Measurements from ENCODE around the gene CARD8.

The CARD8 gene

GRCh38 chr19:48169939-48170803 is 85.5 kb downstream of the CARD8 start, which contains the start of the genes LIG1 and ZSWIM9:
TSS of gene LIG1 (minus strand) at chr19:48170344. CDS start at chr19:48165566, 4,778 bp downstream.
TSS of gene ZSWIM9 (plus strand) at chr19:48170680. CDS start at chr19:48171803, 1,123 bp downstream.
- TF ChIP-seq CTCF (IDR thresholded peaks at IDR 0.05; ENCODE audit: low read depth, low read length) = no peak
- peak within 1 kb of the TSS; percentile 70 for H3K4me3 ChIP-seq (ENCODE audit: low read depth, low read length)
- peaks cover 36% of the 10 kb centered on the region for H3K36me3 ChIP-seq
- peak; percentile 95 for DNase-seq
- no peaks in the 10 kb centered on the region for H3K9me3 ChIP-seq (ENCODE audit: severe bottlenecking)
- H3K27ac ChIP-seq = peak within 1 kb of the TSS; percentile 99
- H3K27me3 ChIP-seq (ENCODE audit: insufficient read depth, low read depth, severe bottlenecking) = no peaks in the 10 kb centered on the region

- no peaks in the 10 kb centered on the region for H3K27me3 ChIP-seq (ENCODE audit: insufficient read depth, low read depth, severe bottlenecking)
- H3K36me3 ChIP-seq = peaks cover 39% of the 10 kb centered on the region
- peak overlapping the region; percentile 99 for H3K27ac ChIP-seq
- peak; percentile 82 for DNase-seq
- TF ChIP-seq CTCF (IDR thresholded peaks at IDR 0.05; ENCODE audit: low read depth, low read length) = no peak
- peak overlapping the region; percentile 70 for H3K4me3 ChIP-seq (ENCODE audit: low read depth, low read length)
- no peaks in the 10 kb centered on the region for H3K9me3 ChIP-seq (ENCODE audit: severe bottlenecking)
These were observed 86.2 kb downstream of the CARD8 start for GRCh38 chr19:48169578-48169938.

- TF ChIP-seq CTCF (IDR thresholded peaks at IDR 0.05; ENCODE audit: low read depth, low read length) = no peak
- no peak overlapping the region for H3K4me3 ChIP-seq (ENCODE audit: low read depth, low read length)
- H3K27ac ChIP-seq = no peak overlapping the region
These were observed 87.0 kb downstream of the CARD8 start for GRCh38 chr19:48168689-48169088.

GRCh38 chr19:48158210-48158790 is 97.4 kb downstream of the CARD8 start:
- Histone ChIP-seq H3K9me3 (ENCODE audit: severe bottlenecking) (no peaks in the 10 kb centered on the region), H3K36me3 (peaks cover 80% of the 10 kb centered on the region), H3K27ac (no peak overlapping the region), H3K27me3 (ENCODE audit: insufficient read depth, low read depth, severe bottlenecking) (no peaks in the 10 kb centered on the region), H3K4me3 (ENCODE audit: low read depth, low read length) (no peak overlapping the region)
- no peak for DNase-seq
- no peak for TF ChIP-seq CTCF (IDR thresholded peaks at IDR 0.05; ENCODE audit: low read depth, low read length)

More at GRCh38 chr19:48168689-48169088, 87.0 kb downstream of the CARD8 start:
- Histone ChIP-seq H3K36me3 (peaks cover 37% of the 10 kb centered on the region), H3K27me3 (ENCODE audit: insufficient read depth, low read depth, severe bottlenecking) (no peaks in the 10 kb centered on the region), H3K9me3 (ENCODE audit: severe bottlenecking) (no peaks in the 10 kb centered on the region)
- no peak for DNase-seq
